ENCODE measurements around the gene PDE12. TPM values are rescaled to one million over a fixed set of nuclear protein-coding genes. Genes with fewer than 3 reads are reported as not detected.
A peak's percentile ranks its signal among the peaks of the same experiment; 100 is the strongest.

Gene PDE12
- total and polyA plus RNA-seq, 9 donors = 4.6 to 24.2 (median 16.9) TPM

DNA sequence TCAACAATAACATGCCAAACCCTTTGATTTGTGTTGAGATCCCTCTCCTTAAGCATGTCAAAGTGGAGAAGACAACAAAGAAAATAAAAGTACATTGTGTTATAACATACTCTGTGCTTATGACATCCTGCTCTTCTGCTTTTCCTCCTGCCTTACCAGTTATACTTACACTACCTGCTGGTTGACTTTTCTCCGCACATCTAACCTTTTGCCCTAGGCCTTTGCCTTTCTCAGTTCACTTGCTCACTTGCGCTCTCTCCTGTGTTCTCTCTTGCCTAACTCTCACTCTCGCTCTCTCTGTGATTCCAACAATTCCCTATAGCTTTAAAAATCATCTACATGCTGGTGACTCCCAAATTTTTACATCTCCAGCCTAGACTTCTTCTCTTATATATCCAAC lies 17.6 kb upstream of the PDE12 start:
- 92 to 95% (median 94%) methylated on average over 3 of the region's 3 CpGs for WGBS, 3 donors
- TF ChIP-seq EP300 (IDR thresholded peaks at IDR 0.05) = no peak
- TF ChIP-seq POLR2A (IDR thresholded peaks at IDR 0.05) = no peak
- TF ChIP-seq, protein P1, sequence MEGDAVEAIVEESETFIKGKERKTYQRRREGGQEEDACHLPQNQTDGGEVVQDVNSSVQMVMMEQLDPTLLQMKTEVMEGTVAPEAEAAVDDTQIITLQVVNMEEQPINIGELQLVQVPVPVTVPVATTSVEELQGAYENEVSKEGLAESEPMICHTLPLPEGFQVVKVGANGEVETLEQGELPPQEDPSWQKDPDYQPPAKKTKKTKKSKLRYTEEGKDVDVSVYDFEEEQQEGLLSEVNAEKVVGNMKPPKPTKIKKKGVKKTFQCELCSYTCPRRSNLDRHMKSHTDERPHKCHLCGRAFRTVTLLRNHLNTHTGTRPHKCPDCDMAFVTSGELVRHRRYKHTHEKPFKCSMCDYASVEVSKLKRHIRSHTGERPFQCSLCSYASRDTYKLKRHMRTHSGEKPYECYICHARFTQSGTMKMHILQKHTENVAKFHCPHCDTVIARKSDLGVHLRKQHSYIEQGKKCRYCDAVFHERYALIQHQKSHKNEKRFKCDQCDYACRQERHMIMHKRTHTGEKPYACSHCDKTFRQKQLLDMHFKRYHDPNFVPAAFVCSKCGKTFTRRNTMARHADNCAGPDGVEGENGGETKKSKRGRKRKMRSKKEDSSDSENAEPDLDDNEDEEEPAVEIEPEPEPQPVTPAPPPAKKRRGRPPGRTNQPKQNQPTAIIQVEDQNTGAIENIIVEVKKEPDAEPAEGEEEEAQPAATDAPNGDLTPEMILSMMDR (IDR thresholded peaks at IDR 0.05) = no peak

DNA sequence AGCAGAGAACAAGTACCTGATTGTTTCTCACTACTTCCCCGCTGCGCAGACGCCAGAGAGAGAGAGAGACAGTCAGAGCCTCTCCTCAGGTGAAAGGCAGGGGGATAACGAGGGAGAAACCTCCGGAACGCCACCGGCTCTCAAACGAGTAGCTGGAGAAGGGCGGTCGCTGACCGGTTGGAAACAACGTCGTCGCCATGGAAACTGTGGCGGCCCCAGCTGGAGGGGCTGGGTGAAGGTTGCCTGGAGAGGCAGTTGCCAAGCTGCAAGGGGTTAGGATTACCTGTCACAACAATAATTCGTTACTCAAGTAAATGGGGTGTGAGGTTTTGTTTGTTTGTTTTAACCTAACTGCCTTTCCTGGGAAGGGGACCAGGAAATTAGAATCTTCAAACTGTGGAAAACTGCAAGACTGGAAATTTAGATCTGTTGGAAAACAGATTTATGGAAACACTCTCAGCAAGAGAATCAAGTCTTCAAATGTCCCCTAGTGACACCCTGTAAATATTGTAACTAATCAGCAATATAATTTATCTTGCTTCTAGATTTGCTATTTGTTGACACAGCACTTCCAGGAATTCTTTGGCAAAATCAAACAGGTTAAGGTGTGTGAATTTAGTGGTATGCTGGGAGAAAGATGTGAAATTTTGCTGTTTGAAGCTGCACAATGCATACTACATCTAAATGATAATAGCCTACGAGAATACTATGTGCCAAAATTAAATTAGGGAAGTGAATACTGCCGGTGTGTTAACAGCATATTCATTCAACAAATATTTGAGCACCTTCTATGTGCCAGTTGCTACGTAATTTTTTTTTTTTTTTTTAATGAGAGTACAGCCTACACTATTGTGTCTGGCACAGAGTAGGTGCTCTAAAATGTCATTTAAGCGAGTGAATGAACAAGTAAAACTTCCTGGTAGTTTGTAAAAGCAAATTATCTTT lies 11.6 kb upstream of the PDE12 start, which contains the start of gene DNAH12:
Gene DNAH12, minus strand, starts transcription at position 164 of the 945 bp plus-strand sequence. CDS start 1,474 bp downstream, outside the sequence.
- intact Hi-C loops (cut with DNase I) = no loop called here
- DNase-seq = peak; percentile 42 to 68 (median 63)
- WGBS, 3 donors = 5 to 7% (median 5%) methylated on average over 20 of the region's 20 CpGs

More for the DNA sequence above, 17.6 kb upstream of the PDE12 start:
- Histone ChIP-seq H3K36me3 (no peaks in the 10 kb centered on the region), H3K4me3 (no peak overlapping the region), H3K27ac (no peak overlapping the region), H3K27me3 (no peaks in the 10 kb centered on the region), H3K9me3 (no peaks in the 10 kb centered on the region), H3K4me1 (ENCODE audit: insufficient read depth) (no peaks in the 10 kb centered on the region)
- DNase-seq = no peak
- intact Hi-C loops (cut with DNase I) = no loop called here

DNA sequence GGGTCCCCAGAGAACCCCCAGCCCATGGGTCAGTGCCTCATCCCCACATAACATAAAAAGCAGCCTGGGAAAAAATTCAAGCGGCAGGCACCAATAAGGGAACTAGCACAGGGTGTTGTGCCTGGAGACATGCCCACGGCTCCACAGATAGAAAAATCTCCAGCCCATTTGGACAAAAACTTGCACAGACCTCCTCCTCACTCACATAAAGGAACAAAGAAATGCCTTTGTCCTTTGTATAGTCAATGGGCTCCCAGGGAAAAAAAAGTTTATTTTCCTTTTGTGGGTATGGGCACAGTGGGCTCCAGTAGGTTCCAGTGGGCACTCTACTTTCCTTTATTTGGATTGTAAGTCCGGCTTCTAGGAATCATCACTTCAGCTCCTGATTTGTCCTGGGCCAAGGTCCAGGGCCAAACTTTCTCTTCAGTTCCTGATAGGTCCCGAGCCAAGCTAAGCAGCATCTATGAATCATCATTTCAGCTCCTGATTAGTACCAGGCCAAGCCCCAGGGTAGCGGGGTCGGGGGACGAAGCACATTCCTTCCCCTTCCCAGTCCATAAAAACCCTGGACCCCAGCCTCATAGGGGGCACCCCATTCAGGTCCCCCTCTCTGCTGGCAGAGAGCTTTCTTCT lies 10.3 kb upstream of the PDE12 start:
- intact Hi-C loops (cut with DNase I) = no loop called here
- no peak overlapping the region for H3K4me3 ChIP-seq
- no peak for TF ChIP-seq EP300 (IDR thresholded peaks at IDR 0.05)
- TF ChIP-seq, protein P1 (IDR thresholded peaks at IDR 0.05) = no peak
- TF ChIP-seq POLR2A (IDR thresholded peaks at IDR 0.05) = no peak
- 39 to 63% (median 42%) methylated on average over 7 of the region's 7 CpGs for WGBS, 3 donors
- no peaks in the 10 kb centered on the region for H3K36me3 ChIP-seq
- H3K4me1 ChIP-seq (ENCODE audit: insufficient read depth) = peaks cover 3% of the 10 kb centered on the region
- DNase-seq = peak in 4 of 5 donors; percentile 24 to 43 (median 40)
- no peak overlapping the region for H3K27ac ChIP-seq
- H3K27me3 ChIP-seq = no peaks in the 10 kb centered on the region
- H3K9me3 ChIP-seq = no peaks in the 10 kb centered on the region

More for the DNA sequence above, 11.6 kb upstream of the PDE12 start, which contains the start of gene DNAH12:
- H3K9me3 ChIP-seq = no peaks in the 10 kb centered on the region
- no peaks in the 10 kb centered on the region for H3K36me3 ChIP-seq
- H3K4me1 ChIP-seq (ENCODE audit: insufficient read depth) = peaks cover 3% of the 10 kb centered on the region
- H3K27me3 ChIP-seq = no peaks in the 10 kb centered on the region
- H3K27ac ChIP-seq = no peak within 1 kb of the TSS
- TF ChIP-seq POLR2A (IDR thresholded peaks at IDR 0.05) (no peak), EP300 (IDR thresholded peaks at IDR 0.05) (no peak)
- TF ChIP-seq, protein P1 (IDR thresholded peaks at IDR 0.05) = no peak
- H3K4me3 ChIP-seq = no peak within 1 kb of the TSS

DNA sequence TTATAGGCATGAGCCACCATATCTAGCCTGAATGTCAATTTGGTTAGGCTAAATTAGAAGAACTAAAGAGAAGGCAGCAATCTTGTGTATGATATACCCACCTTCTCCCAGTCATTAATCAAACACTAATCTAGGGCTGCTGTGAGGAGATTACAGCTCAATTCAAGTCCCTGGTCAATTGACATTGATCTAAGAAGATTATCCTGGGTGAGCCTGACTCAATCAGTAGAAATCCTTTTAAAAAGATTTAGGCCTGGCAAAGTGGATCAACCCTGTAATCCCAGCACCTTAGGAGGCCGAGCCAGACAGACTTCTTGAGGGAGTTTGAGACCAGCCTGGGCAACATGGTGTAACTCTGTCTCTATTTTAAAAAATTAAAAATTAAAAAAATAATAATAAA lies 9.5 kb upstream of the PDE12 start:
- no peaks in the 10 kb centered on the region for H3K9me3 ChIP-seq
- no peaks in the 10 kb centered on the region for H3K27me3 ChIP-seq
- no peak overlapping the region for H3K27ac ChIP-seq
- no peak overlapping the region for H3K4me3 ChIP-seq
- TF ChIP-seq POLR2A (IDR thresholded peaks at IDR 0.05) = no peak
- no peak for TF ChIP-seq EP300 (IDR thresholded peaks at IDR 0.05)
- TF ChIP-seq, protein P1 (IDR thresholded peaks at IDR 0.05) = no peak
- intact Hi-C loops (cut with DNase I) = no loop called here
- DNase-seq = no peak
- no peaks in the 10 kb centered on the region for H3K36me3 ChIP-seq
- H3K4me1 ChIP-seq (ENCODE audit: insufficient read depth) = peaks cover 3% of the 10 kb centered on the region
- 93 to 98% (median 96%) methylated on average over 1 of the region's 1 CpG for WGBS, 3 donors

Data from ovary (tissue), 9 donors.